Superior temporal gyrus (tissue), 1 donor: ENCODE measurements around the gene RARG.

Experiments used
- DNase-seq: peaks from one replicate; pipeline ENCODE4 v3.0.0-alpha.2; 2016; ENCODE audit errors: extremely low spot score

Gene RARG

DNA sequence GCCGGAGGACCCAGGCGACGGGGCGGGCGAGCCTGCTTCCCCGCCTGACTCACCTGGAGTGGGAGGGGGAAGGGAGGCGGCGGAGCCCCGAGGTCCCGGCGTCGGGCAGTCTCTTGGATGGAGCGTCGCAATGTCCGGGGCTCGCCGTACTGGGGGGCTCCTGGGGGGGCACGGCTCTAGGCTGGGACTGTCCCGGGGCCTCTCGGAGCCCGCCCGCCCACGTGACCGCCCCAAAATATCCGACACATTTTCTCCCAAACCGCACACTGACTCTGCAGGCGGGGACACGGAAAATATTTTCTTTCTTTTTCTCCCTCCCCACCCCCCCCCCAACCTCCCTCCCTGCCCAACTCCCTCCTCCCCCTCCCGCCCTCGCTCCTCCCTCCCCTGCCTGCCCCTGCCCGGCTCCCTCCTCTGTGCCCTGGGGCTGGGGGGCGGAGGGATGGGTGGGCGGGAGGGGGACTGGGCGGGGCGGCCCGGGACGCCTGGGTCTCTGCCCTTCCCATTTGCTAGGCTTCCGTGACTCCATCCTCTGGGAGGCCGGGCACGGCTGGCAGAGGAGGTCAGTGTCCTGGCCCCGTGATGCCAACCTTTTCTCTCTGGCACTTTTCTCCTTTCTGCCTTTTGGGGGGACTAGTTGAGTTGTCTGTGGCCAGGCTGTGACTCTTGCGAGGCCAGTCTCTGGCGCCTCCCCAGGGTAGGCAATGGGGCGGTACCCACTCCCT lies at the start of gene RARG:
TSS of gene RARG (minus strand) at position 289 of the 725 bp plus-strand sequence. CDS start 4,664 bp downstream, outside the sequence.
- DNase-seq = no peak

DNA sequence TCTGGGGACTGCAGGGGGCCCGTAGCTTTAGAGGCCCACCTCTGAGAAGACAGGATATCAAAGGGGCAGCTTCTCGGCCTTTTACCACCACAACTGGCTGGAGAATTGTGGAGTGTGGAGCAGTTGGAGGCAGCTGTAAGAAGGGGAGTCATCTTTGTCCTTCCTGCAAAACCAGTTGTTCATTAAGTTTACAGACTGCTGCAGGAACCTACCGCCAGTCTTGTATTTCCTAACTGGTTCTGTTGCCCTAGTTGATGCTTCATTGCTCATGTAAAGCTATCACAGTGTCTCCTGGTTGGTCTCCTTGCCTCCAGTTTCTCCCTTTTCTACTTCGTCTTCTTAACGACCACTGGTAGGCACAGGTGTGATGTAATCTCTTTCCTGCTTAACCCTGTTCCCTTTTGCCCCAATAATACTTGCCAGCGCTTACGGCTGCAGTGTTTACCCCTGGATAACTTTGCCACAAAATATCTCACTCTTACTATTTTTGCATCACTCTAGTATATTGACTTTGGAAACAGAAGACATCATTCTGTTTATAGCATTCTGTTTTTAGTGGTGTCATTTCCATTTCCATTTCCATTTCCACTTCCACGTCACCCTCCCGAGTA lies 48.0 kb upstream of the RARG start:
- DNase-seq = no peak

DNA sequence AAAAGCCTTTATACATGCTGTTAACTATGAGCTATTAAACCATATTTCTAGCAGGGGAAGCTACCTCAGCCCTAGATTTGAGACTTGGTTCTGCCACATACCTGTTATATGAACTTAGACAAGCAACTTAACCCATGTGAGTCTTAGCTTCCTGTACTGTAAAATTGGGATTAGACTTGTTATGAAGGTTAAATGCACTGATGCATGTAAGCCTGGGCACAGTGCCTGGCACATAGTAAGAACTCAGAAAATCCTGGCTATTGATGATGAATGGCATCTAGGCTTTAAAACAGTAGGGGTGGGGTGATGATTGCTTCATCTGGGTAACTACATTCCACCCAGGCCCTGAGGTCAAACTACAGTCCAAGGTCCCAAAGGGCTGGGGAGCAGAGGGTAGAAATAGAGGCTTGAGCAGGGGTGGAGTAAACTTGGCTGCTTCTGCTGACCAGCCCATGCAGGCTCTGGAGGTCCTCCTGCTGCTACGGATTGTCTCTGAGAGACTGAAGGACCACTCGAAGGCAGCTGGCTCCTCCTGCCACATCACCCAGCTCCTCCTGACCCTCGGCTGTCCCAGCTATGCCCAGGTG lies 47.4 kb upstream of the RARG start:
- DNase-seq = no peak

- no peak for DNase-seq
These were observed 46.0 kb upstream of the RARG start for GRCh38 chr12:53277981-53278380.

GRCh38 chr12:53276511-53276910 lies 44.5 kb upstream of the RARG start:
- DNase-seq = no peak

DNA sequence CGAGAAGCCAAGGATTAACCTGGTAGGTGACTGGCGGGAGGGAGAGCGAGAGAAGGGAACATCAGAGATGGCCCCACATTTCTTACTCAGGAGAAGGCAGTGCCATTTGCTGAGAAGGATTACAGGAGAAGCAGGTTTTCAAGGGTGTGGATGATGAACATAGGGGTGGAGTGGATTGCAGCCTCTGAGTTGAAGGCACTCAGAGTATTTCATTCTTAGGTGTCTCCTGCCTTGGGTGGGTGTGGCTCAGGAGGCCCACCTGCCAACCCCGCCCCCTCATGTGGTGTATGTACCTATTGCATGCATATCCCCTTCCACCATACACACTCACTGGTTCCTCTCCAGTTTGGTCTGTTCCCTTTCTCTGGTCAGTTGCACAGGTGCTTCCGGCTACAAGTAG lies 42.4 kb upstream of the RARG start:
- DNase-seq = no peak

GRCh38 chr12:53268630-53269562 lies 36.9 kb upstream of the RARG start:
- DNase-seq = no peak

- DNase-seq = peak; percentile 65
These were observed 36.1 kb upstream of the RARG start, which contains the start of gene ESPL1 for GRCh38 chr12:53267999-53268629. TSS of gene ESPL1 (plus strand) at chr12:53268299. CDS start at chr12:53268767, 468 bp downstream.

DNA sequence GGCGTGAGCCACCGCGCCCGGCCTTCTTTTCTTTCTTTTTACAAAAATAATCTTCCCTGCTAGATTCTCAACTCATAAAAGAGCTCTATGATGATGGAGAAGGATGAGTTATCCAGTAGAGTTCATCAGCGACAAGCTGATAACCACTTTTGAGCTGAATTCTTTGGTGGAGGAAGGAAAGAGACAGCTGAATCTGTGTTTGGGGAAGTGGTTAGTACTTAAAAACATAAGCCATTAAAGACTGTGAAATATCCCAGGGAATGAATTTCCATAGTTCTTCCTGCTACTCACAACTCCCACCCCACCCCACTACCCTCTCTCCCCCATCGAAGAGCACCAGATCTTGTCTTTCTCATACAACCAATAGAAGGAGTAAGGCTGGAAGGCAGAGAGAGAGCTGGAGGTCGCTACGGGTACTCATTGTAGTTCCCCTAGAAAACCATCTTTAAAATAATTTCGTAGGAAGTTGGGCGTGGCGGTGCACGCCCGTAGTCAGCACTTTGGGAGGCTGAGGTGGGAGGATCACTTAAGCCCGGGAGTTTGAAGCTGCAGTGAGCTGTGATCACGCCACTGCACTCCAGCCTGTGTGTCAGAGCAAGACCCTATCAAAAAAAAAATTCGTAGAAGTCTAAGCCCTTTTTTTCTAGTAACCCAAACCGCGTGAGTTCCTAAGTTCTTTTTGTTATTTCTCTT lies 35.4 kb upstream of the RARG start:
- DNase-seq = no peak

- DNase-seq = no peak
These were observed 33.8 kb upstream of the RARG start for GRCh38 chr12:53265783-53266182.

DNA sequence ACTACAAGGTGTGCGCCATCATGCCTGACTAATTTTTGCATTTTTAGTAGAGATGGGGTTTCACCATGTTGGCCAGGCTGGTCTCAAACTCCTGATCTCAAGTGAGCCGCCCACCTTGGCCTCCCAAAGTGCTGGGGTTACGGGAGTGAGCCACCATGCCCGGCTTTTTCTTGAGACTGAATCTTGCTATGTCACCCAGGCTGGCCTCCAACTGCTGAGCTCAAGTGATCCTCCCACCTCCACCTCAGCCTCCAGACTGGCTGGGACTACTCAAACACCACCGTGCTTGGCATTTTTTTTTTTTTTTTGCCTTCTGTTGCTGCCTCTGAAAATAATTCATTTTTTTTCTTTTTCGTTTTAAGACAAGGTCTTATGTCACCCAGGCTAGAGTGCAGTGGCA lies 27.9 kb upstream of the RARG start:
- no peak for DNase-seq

DNA sequence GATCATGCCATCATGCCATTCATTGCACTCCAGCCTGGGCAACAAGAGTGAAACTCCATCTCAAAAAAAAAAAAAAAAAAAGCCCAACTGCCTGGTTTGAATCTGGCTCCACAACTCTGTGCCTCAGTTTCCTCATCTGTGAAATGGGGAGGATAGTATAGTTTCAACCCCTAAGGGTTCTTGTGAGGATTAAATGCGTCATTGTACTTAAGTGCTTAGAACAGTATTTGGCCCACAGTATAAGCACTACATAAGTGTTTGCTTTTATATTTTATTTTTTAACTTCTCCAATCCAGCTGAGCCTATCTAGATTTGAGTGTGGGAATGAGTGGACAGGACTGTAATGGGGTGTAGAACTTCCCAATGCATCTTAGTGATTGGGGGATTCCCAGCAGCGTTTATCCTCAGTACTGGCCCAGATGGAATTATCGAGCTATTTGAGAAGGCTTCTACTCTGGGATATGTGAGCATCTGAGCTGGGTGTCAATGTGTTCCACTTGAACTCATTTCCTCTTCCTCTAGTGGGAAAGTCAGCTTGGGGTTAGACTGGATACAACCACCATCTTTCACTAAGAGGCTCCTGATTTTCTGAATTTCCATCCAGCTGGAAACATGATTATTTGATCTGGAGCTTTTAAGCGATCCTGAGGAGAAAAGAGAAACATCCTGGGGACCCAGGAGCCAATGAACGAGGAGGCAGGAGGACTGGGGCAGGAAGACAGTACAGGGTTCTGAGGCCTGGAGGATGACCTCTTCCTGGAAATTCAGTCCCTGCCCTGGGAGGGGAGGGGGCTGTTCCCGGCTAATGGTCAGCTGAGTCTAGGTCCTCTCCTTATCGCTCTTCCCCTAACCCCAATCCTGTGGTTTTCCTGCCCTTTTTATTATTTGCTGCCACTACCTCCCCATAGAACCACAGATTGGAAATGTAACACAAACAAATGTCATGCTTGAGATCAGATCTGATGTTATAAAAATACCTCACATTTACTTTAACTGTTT lies 26.8 kb upstream of the RARG start:
- no peak for DNase-seq

DNA sequence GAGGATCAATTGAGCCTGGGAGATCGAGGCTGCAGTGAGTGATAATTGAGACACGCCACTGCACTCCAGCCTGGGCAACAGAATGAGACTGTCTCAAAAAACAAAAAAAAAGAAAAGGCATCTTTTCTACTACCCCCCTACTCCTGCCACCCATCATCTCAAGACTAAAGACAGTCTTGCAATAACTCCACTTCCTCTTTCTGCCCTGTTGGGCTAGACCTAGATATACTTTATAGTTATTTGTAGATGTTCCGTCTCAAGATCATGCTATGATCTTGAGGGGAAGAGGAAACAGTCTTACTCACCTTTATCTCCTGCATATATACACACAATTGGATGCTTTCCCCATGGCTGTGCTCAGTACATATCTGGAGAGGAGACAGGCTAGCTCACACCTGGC lies 24.0 kb upstream of the RARG start:
- no peak for DNase-seq

DNA sequence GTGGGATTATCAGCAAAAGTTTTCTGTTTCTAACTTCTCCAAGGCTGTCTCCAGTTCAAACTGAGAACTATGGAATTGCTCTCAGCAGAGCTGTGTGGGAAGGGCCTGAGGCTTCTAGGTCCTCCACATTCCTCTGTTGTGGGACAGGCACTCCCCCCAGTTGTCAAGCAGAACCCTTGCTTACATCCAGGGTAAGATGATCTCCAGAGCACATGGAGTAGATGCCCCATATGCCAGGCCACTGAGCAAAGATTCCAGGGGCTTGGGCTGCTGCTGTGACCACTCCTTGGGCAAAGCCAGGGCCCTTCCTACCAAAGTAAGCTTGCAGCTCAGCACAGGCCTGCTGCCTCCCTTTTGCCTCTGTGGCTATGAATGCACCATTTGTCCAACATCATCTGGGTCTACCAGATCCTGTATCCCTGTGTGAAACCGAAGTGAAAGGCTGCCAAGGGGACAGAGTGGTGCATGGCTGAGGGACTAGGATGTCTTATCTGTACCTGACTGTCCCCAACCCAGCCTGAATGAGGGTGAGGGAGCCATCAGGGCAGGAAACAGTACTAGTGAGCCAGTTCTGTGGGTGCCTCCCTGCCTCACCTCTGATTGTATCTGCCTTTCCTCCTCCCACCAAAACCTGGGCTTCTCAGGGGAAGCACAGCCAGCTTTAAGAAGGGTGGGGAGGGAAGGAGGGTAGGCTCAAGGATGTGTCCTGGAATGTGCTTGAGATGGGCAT lies 23.0 kb upstream of the RARG start:
- no peak for DNase-seq

- no peak for DNase-seq
These were observed 21.3 kb upstream of the RARG start for GRCh38 chr12:53253298-53253697.

- no peak for DNase-seq
These were observed 20.4 kb upstream of the RARG start for GRCh38 chr12:53252349-53252916.

DNA sequence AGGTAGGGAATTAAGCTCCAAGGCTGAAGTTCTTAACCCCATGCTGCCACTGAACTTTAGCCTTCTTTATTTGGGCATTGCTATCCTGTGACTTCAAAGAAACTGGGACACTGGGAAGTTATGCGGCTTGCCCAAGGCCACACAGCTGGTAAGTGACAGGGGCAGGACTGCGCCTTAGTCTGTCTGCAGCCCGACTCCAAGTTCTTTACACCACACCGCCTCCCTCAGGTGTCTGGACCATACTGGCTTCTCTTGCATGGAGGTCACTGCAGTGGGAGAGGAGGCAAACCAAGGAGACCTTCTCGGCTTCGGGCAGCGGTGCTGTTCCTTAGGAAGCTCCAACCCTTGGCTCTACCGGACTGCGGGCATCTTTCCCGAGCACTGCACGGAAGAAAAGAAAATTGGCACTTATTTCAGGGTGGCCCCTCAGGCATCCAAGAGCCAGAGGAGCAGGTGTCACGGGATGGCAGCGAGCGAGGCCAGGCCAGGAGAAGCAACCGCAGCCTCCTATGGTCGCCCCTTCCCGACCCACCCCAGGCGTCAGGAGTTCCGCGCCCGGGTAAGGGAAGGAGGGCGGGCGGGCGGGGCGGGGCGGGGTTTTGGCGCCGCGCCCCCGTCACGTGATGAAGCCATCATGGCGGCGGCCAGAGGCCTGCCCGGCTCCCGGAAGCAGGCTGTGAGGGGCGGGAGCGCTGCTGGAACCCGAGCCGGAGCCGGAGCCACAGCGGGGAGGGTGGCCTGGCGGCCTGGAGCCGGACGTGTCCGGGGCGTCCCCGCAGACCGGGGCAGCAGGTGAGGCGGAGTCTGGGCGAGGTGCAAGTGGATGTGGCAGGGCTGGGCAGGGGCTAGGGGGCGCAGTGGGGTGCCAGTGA lies 19.7 kb upstream of the RARG start:
- DNase-seq = peak; percentile 78

DNA sequence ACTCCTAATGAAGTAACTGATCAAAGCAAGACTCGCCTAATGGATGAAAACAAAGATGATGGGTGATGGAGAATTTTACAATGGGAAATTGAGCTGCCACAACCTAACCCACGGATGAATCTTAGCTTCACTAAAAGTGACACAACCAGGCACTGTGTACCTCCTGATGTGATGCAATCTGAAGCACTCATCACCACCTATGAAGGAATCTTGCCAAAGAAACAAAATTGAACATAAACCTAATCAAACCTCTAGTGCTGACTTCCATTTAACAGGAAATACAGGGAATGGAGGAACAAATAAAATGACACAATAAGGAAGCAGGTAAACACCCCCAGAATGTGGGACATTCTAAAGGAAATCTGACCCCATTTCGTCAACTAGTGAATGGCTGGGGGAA lies 13.3 kb upstream of the RARG start:
- no peak for DNase-seq
